DMS153 treated with DMSO at 0.1 percent for 48 hours (cell line): ENCODE measurements around the gene DRAXIN.

Source experiments
- DNase-seq: peaks from one replicate; lab custom pipeline; 2025; ENCODE audit not compliant: unreplicated experiment; lab: John Stamatoyannopoulos, UW

Gene DRAXIN

DNA sequence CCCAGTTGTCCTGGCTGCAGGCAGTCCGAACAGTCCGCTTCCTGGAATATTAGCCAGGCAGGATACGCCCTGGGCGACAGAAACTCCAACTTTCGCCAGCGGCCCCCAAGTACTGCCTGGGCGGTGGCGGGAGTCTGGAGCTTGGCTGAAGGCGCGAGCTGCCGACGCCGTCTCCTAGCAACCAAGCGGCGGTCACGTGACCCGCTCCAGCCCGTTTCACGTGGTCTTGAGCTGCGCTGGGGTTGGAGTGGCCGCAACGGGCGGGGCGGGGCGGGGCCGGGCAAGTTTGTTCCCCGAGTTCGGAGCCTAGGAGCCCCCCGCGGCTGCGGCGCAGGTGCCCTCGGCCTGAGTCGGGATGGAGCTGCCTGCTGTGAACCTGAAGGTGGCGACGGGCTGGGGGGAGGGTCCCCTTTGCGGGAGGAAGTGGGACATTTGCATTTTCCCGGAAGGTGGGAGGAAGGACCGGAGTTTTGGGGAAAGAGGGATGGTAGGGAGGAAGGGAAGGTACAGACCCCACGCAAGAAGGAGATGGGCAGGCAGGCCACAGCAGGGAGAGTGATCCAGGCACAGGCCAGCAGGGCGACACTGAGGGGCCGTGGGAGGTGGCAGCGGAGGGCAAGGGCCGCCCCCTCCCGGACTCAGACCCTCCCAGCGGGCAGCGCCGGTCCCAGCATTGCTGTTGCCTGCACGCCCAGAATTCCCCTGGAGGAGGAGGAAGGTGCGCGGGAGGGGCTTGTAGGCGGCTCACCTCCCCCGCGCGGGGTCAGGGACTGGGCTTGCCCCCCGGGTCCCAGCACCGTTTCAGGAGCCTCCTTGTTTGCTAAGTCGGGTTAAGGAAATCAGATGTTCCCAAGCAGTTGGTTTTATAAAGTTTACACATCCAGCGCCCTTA lies 44.6 kb downstream of the DRAXIN start, which contains the start of gene AGTRAP:
Gene AGTRAP, plus strand, starts transcription at position 283 of the 892 bp plus-strand sequence. Its CDS starts 73 bp downstream, at position 356.
- peak; percentile 74 for DNase-seq

DNA sequence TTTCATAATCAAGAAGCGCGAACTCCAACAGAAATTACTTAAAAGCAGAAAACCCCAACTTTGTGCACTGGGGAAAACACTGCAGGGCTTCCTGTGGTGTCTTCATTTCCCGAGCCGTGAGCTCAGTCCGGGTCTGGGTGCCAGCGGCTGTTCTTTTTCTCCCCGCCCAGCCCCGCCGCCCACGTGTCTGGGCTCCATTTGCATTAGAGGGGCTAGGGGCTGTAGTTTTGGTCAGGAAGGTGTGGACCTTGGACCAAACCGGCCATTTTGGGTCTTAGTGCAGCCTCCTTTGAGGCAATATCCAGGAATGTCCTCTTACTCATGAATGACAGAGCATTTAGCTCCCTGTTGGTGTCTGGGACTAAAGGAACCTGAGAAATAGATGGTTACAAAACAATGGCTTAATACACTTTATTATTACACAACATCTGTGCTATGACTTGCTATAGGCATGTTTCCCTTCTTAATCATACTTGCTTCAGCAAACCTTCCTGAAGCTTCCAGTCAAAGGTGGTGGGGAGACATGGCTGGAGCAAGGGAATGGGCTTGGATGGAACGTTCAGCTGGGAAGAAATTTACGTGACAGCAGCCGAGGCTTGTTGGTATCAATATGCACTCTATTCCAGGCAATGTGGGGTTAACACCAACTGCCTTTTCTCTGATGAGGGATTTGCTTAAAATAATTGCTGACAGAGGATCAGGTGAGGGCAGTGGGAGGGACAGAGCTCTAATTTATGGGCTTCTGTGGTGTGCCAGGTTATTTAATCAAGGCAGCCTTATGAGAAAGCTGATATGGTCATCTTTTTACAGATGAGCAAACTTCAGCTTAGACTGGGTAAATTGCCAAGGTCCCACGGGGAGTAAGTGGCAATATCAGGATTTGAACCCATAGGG lies 45.5 kb downstream of the DRAXIN start:
- no peak for DNase-seq

DNA sequence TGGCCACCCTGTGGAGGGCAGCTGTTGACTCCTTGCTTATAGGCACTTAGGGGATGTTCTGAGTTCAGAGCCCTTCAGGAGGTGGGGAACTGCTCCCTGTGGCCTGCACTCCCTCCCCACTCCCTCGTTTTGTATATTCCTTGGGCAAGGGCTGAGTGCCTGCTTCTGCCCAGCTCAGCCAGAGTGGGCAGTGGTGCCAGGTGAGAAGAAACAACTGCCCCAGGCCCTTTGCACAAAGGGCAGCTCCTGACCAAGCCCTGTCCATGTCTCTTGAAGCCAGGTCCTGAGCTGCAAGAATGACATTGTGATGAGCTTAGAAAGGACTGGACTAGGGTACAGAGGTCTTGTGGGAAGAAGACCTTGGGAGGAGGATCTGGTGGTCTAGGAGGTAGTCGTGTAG lies 46.6 kb downstream of the DRAXIN start:
- no peak for DNase-seq

DNA sequence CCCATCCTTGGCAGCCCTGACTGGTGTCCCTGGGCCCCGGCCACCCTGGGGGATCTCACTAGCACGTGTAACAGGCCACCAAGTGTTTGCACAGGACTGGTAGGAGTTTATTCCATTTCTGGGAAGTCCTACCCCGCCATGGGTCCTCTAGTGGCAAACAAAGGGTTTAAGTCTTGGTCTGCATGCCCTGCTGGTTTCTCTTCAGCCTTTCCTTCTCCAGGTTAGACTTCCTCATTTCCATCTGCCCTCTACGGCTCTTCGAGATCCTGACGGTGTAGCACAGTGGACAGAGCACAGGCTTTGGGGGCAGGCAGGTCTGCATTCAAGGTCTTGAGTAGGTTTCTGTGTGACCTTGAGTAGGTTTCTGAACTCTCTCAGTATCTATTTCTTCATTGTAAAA lies 47.3 kb downstream of the DRAXIN start:
- no peak for DNase-seq

DNA sequence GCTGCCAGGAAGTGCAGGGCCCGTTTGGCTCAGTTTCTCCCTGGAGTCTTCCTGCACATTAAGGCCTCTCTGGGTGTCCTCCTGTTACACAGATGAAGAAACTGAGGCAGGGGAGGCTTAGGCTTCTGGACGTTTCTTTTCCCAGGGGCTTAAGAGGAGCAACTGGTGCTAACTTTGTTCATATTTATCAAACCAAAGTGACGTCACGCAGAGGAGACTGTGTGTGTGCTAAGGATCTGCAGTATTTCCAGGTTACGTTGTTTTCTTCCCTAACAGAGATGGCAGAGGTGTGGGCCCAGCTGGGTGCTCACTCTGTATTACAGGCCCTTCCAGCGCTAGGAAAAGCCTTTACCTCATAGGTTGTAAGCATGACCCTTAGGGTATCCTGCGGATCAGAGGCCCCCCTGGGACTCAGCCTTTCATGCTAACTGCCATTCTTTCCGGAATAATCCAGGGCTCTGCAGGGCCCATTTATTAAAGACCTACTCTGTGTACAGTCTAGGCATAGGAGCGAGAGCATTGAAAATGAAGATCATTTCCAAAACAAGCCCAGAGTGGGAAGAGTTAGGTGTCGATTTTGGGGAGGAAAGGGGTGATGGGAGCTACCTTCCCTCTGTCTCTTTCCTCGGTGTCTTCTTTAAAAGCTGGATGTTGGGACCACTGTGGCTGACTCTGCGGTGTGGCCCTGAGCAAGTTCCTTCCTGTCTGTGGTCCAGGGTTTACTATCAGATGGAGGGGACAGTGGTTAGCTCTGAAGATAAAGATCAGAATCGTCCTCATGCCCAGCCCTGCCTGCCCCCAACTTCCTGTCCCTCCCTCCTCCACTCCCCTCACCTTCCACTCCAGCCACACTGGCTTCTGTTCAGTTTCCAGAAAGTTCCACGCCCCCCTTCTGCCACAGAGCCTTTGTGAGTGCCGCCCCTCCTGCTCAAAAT lies 49.0 kb downstream of the DRAXIN start:
- no peak for DNase-seq

DNA sequence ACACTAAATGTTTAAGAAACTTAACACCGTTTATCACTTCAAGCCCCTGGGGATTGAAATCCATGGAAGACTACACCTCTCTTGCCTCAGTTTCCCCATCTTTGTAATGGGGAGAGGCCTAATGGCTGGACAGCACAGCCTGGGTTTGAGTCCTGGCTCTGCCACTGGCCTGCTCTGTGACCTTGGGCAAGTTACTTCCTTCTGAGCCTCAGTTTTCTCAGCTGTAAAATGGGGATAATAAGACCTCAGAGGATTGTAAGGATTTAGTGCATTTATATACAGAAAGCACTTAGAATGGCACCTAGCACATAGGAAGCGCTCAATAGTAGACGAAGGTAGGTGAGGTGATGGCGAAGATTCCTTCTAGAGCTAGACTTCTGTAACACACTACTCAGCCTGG lies 50.0 kb downstream of the DRAXIN start:
- DNase-seq, result no peak

DNA sequence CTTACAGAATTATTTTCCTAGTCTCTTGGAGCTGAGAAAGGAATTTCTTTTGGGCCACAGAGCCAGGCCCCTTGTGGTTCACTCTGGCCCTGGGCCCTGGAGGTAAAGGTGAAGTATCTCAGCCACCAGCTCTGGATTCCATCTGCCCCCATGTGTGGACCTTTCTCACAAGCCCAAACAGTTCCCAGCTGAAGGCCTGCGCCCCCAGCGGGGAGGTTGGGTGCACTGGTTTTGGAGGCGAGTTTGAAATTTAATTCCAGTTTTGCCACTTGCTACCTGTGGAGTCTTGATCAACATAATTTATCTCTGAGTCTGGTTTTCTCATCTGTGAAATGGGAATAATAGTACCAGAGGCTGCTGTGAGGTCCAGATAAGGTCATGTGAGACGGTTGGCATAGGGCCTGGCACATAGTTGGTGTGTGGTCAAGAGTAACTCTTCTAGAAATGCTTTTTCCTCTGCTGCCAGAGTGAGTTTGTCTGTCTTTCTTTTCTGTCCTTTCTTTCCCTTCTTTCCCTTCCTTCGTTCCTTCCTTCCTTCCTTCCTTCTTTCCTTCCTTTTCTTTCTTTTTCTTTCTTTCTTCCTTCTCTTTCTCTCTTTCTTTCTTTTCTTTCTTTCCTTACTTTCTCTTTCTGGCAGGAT lies 50.5 kb downstream of the DRAXIN start:
- DNase-seq, result no peak

DNA sequence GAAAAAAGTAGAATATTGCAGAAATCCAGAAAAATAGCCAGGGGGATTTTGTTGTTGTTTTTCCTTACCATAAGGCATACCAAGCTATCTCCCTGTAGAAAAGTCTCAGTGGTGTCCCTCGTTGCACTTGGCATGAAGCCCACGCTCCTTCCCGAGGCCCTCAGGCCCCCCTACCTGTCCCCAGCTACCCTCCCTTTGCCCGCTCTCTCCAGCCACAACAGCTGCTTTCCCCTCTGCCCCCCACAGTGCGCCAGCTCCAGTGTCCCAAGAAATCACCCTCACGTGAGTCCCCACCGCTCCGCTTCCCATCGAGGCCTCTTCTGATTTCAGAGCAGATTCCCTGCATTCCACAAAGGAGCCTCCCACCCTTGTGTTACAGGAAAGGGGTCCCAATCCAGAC lies 52.8 kb downstream of the DRAXIN start:
- DNase-seq, result no peak

DNA sequence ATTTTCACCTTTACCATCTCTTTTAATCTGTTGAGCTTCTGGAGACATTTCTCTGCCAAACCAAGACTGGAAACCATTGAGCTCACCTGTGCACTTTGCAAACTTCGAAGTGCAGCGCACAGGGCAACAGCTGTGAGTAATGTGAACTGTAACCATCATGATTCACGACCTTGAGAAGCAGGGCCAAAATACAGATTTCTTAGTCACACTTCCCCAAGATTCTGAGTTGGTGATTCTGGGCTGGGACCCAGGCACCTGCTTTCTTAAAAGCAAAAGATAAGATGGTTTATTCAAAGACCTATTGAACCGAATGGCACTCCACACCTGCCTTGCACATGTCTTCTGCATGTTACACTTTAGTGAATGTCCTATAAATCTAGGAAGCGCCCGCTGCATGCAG lies 54.6 kb downstream of the DRAXIN start:
- DNase-seq, result no peak

DNA sequence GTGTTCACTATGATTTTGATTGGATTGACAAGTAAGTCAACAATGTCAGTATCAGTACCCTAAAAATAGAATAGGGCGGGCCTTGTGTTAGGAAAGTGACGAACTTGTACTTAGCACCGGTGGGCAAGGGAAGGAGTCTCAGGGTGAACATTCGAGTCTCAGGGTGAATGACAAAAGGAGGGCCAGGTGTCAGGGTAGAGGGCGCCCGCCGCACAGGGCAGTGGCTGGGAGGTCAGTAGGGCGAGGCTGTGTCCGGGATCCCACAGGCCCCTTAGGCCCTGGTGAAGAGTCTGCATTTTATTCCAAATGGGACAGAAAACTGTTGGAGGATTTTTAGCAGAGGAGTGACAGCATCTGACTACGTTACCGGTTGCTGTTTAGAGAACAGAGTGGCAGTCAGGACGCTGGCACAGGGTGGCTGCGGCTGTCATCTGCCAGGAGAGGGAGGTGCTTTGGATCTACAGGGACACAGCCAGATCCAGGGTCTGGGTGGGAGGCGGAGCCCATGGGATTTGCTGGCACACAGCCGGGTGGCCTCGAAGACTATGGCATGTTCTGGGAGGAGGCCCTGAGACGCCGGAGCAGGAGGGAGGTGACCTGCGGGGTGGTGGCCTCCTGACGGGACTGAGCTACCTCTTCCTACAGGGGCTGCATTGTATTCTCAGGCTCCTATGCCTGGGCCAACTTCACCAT lies 55.4 kb downstream of the DRAXIN start:
- no peak for DNase-seq

DNA sequence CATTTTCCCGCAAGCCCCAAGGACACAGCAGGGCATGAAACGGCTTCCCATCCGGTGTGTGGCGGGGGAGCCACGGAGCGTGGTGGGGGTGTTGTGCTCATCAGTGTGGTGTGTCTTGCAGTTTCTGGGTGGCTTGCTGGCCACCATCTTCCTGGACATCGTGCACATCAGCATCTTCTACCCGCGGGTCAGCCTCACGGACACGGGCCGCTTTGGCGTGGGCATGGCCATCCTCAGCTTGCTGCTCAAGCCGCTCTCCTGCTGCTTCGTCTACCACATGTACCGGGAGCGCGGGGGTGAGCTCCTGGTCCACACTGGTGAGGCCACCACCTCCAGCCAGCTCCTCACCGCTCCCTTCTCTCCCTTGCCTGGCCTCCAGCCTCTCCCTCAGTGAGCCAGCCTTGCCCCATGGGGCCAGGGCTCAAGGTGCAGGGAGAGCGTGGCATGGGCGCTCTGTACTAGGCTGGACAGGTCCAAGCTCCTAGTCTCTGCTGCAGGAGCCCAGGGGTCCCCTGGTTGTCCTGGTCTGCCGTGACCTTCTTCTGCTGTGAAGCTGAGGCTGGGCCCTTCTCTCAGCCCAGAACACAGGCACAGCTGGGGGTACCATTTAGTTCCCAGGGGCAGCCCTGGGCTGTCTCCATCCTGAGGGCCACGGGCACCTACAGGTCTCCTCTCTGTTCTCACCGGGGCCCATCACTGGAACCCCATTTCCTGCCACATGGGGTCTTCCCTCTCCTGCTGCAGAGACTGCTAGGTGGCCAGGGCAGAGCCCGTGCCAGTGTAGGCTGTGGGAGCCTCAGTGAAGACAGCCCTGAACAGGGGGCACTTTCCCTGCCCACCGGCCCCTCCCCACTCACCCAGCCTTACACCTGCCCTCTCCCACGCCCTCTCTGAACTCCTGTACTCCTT lies 57.0 kb downstream of the DRAXIN start:
- DNase-seq, result no peak

DNA sequence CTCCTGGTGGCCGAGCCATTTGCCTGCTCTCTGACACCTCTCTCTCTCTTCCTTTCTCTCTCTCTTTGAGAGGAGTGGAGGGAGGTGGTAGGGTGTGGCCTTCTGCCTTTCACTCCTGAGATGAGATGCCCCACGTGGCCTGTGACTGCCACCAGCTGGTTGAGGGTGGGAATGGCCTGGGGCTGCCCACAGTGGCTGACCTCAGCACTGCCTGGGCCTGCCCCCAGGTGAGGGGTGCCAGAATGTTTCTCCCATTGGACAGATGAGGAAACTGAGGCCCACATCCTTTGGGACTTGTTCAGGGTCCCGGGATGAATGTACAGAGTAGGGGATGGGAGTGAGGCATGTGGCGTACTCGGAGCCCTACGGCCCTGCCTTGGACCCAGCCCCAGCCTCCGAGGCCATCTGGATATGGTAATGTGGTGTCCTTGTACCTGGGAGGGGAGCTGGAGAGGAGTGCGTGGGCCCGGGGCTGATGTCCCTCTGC lies 57.7 kb downstream of the DRAXIN start:
- peak; percentile 39 for DNase-seq

DNA sequence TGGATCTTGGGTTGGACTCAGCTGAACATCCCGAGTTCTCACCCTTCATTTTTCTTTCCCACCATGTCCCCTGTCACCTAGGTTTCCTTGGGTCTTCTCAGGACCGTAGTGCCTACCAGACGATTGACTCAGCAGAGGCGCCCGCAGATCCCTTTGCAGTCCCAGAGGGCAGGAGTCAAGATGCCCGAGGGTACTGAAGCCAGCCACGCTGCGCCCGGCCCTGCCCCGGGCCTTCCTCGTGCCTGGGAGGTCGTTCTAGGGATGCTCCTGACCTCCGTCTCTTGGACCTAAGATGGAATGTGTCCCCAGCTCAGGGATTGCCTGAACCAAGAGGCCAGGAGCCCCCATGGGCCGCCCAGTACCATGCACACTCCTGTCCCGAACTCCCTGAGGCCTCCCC lies 58.5 kb downstream of the DRAXIN start:
- DNase-seq, result no peak

DNA sequence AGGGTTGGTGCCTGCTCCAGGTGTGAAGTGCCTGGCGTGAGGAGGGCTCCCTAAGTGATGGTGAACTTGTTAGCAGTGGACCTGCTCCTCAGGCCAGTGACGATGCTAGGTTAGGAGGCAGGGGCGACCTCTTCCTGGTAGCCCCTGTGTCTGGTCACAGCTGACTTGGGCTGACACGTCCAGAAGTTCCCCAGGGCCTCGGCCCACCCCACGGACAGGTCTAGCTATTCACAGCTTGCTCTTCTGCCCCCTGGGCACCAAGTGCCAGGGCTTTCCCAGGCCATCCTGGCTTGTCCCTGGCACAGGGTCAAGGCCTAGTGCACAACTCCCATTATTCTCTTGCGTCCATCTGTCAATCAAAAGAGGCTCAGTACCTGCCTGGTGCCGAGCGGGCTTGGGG lies 59.6 kb downstream of the DRAXIN start:
- DNase-seq, result no peak

DNA sequence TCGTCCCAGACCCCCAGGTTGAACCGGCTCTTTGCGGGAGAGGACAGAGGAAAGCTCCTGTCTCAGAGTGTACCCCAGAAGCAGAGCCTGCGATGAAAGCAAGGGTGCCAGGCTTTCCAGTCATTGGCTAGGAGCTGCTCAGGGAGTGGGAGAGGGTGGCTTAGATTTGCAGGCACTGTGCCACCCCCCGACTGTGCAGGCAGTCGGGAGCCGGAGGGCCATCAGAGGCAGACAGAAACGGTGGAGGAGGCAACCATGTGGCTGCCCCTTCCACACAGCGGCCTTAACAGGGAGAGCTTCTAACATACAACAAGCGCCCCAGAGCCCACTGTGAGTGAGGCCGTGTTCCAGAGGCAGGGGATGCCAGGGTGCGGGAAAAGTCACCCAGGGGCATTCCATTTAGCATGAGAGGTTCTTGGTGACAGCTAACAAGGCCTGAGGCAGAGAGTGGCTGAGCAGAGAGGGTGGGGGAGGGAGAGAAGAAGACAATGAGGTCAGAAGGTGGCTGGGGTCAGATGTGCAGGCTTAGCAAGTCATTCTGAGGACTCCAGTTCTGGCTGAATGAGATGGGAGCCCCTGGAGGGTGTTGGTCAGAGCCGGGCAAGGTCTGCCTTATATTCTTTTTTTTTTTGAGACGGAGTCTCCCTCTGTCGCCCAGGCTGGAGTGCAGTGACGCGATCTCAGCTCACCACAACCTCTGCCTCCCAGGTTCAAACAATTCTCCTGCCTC lies 61.0 kb downstream of the DRAXIN start:
- DNase-seq, result no peak

DNA sequence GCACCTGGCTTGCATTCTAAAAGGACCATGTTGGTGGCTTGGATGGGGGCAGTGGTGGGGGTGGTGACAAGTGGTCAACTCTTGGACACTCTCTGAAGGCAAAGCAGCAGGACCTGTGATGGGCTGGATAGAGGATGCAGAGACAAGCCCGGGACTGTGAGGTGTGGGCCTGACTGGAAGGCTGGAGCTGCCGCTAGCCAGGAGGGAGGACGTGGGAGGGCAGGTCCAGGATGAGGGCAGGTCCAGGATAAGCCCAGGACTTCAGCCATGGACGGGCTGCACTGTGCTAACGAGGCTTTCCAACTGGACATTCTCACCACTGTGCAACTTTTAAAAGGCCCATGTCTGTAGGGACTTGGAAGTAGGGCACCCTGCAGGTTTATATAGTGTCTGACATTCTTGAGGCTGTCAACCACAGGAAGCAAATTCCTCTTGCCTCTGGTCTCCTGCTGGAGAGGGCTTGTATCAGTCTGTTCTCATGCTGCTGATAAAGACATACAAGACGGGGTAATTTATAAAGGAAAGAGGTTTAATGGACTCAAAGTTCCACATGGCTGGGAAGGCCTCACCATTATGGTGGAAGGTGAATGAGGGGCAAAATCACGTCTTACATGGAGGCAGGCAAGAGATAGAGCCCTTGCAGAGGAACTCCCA lies 62.2 kb downstream of the DRAXIN start:
- no peak for DNase-seq

DNA sequence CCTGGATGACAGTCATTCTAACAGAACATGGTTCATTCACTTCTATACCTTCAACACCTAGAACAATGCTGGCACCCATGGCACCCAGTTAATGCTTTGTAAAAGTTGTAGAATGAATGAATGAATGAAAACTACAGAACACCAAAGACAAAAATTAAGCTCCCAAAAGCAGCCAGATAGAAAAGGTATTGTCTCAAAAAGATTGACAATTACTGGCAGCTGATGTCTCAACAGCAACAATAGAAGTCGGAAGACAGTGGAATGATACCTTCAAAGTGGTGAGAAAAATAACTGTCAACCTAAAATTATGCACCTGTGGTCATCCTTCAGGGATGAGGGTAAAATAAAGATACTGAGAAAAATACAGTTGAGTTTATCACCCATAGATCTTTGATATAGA lies 65.5 kb downstream of the DRAXIN start:
- no peak for DNase-seq
